Loucy (cell line): ENCODE results near the gene TMEM203.

Experiments
- H2AFZ ChIP-seq: fragments of 200-600 bp; sonication (generic); 2 replicates; pipeline ENCODE4 v1.6.0; 2016; ENCODE audit warnings: antibody characterized with exemption, mild to moderate bottlenecking, low read length, moderate library complexity
- H3F3A ChIP-seq: fragments of 200-600 bp; 2 replicates; pipeline ENCODE4 v1.6.0; 2016; ENCODE audit warnings: antibody characterized with exemption, low read depth, mild to moderate bottlenecking
- H3K27me3 ChIP-seq: fragments of 200-600 bp; sonication (generic); 2 replicates; pipeline ENCODE4 v1.6.1; 2014; ENCODE audit warnings: low read length, mild to moderate bottlenecking; ENCODE audit not compliant: insufficient read depth, poor library complexity, severe bottlenecking
- H3K36me3 ChIP-seq: fragments of 200-600 bp; sonication (generic); 2 replicates; pipeline ENCODE4 v1.6.1; 2016; ENCODE audit warnings: low read length; ENCODE audit not compliant: insufficient read depth
- H3K4me1 ChIP-seq: fragments of 200-600 bp; sonication (generic); 2 replicates; pipeline ENCODE4 v1.5.1; 2014; ENCODE audit warnings: low read length, mild to moderate bottlenecking; ENCODE audit not compliant: insufficient read depth, poor library complexity, severe bottlenecking
- H3K4me2 ChIP-seq: fragments of 200-600 bp; sonication (generic); 2 replicates; pipeline ENCODE4 v1.6.0; 2014; ENCODE audit warnings: antibody characterized with exemption, low read length, low read depth, mild to moderate bottlenecking; ENCODE audit not compliant: poor library complexity, severe bottlenecking
- H3K4me3 ChIP-seq: fragments of 200-600 bp; sonication (generic); 2 replicates; pipeline ENCODE4 v1.5.1; 2014; ENCODE audit warnings: low read length, mild to moderate bottlenecking, mixed read lengths; ENCODE audit not compliant: poor library complexity, severe bottlenecking
- H3K79me2 ChIP-seq: fragments of 200-600 bp; sonication (generic); 2 replicates; pipeline ENCODE4 v1.6.1; 2014; ENCODE audit warnings: low read length; ENCODE audit not compliant: insufficient read depth
- H3K9ac ChIP-seq: fragments of 200-600 bp; sonication (generic); 2 replicates; pipeline ENCODE4 v1.6.0; 2014; ENCODE audit warnings: mild to moderate bottlenecking, low read depth, low read length, moderate library complexity; ENCODE audit not compliant: poor library complexity, severe bottlenecking
- H3K9me2 ChIP-seq: fragments of 200-600 bp; sonication (generic); replicated peaks from 2 replicates; pipeline ENCODE4 v1.6.1; 2016; ENCODE audit warnings: low read depth, low read length, mixed read lengths
- H3K9me3 ChIP-seq: fragments of 200-600 bp; sonication (generic); 2 replicates; pipeline ENCODE4 v1.6.1; 2014; ENCODE audit warnings: mild to moderate bottlenecking, antibody characterized with exemption, low read length, low read depth; ENCODE audit not compliant: insufficient read depth
- H4K20me1 ChIP-seq: fragments of 200-600 bp; sonication (generic); 2 replicates; pipeline ENCODE4 v1.6.0; 2014; ENCODE audit warnings: antibody characterized with exemption, low read length, mild to moderate bottlenecking; ENCODE audit not compliant: insufficient read depth, poor library complexity, severe bottlenecking
- EZH2phosphoT487 ChIP-seq: fragments of 200-600 bp; IDR thresholded peaks from 2 replicates; pipeline ENCODE4 v1.6.1; 2018; ENCODE audit warnings: antibody characterized with exemption, mild to moderate bottlenecking, moderate library complexity, borderline replicate concordance
- TF ChIP-seq, protein P1 (sequence below): fragments of 200-600 bp; sonication (generic); conservative IDR thresholded peaks from 2 replicates; pipeline ENCODE4 v1.5.1; 2014; ENCODE audit warnings: mild to moderate bottlenecking, antibody characterized with exemption, low read length

TMEM203 gene

DNA sequence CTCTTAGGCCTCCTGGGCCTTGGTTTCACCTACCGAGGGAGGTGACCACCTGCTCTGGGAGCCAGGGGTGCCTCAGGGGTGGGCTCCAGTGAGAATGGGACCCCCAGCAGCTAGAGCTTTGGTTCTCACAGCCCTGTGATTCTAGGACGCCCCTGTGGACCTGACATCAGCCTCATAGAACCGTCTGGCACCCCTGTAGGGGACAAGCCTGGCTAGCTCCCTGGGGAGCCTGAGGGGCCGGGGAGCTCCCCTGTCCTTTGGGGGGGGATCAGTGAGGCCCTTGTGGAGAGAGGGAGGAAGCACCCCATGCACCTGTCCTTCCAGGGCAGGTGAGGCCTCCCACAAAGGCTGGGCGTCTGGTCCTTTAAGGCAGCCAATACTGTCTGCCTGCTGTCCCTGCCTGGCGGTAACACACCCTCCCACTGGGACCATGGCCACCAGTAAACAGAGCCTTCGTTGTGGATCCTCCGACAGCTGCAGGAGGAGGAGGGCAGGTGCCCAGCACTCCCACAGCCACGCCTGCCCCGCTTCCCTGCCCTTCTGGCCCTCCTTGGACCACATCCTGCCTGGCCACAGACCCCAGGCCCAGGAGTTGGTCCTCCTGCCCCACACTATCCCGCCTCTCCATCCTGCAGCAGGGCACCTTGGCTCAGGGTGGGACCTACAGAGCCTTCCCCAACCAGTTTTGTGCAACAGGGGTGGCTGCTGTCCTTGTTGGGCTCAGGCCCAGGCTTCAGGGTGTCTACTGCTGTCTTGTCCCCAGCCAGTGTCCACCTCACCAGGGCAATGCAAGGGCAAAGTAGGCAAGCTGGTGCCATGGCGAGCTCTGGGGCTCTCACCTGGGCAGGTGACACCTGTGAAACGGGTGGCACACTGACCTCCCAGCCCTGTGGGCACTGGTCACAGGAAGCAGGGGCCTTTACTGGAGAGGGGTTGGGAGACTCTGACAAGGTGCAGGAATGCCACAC is 32.6 kb upstream of the TMEM203 start:
- no peak overlapping the region for H3K4me3 ChIP-seq
- TF ChIP-seq, protein P1, sequence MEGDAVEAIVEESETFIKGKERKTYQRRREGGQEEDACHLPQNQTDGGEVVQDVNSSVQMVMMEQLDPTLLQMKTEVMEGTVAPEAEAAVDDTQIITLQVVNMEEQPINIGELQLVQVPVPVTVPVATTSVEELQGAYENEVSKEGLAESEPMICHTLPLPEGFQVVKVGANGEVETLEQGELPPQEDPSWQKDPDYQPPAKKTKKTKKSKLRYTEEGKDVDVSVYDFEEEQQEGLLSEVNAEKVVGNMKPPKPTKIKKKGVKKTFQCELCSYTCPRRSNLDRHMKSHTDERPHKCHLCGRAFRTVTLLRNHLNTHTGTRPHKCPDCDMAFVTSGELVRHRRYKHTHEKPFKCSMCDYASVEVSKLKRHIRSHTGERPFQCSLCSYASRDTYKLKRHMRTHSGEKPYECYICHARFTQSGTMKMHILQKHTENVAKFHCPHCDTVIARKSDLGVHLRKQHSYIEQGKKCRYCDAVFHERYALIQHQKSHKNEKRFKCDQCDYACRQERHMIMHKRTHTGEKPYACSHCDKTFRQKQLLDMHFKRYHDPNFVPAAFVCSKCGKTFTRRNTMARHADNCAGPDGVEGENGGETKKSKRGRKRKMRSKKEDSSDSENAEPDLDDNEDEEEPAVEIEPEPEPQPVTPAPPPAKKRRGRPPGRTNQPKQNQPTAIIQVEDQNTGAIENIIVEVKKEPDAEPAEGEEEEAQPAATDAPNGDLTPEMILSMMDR = no peak
- TF ChIP-seq EZH2phosphoT487 = no peak
- peaks cover 41% of the 10 kb centered on the region for H3K79me2 ChIP-seq
- H3K9ac ChIP-seq = peak overlapping the region; percentile 55
- H3F3A ChIP-seq = 0 out of 2 replicates have a peak, but pooled peaks cover 6% of the 10 kb centered on the region
- H3K9me2 ChIP-seq = no peaks in the 10 kb centered on the region
- H3K4me1 ChIP-seq = peaks cover 32% of the 10 kb centered on the region
- no peaks in the 10 kb centered on the region for H3K9me3 ChIP-seq
- peaks cover 15% of the 10 kb centered on the region for H4K20me1 ChIP-seq
- no peaks in the 10 kb centered on the region for H3K27me3 ChIP-seq
- peak overlapping the region; percentile 75 for H3K4me2 ChIP-seq
- H3K36me3 ChIP-seq = peaks cover 13% of the 10 kb centered on the region; the same call in 1 of the 2 replicates
- no peak overlapping the region for H2AFZ ChIP-seq

DNA sequence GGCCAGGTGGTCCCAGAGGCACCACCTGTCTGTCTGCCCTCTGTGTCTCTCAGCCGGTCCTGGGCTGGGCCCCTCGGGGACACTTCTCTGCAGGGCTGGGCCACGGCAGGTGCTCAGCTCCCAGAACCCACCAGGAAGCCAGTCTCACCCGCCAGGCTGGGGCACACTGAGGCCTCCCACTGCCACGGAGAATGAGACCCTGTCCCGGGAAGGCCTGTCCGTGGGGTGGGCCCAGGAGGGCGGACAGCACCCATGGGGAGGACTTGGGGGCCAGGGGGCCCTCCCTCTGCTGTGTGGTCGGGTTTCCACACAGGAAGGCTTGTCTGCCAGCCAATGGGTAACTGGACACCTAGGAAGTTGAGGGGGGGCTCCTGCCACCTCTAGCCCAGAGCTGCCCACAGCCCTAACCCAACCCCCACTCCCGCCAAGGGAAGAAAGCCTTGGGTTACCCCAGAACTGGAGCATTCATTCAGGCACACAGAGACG is 31.5 kb upstream of the TMEM203 start:
- peaks cover 4% of the 10 kb centered on the region for H4K20me1 ChIP-seq
- H3F3A ChIP-seq = 0 out of 2 replicates have a peak, but pooled peaks cover 6% of the 10 kb centered on the region
- H3K9me2 ChIP-seq = no peaks in the 10 kb centered on the region
- H3K9ac ChIP-seq = peak overlapping the region; percentile 55
- no peaks in the 10 kb centered on the region for H3K9me3 ChIP-seq
- H3K79me2 ChIP-seq = peaks cover 30% of the 10 kb centered on the region
- no peak overlapping the region for H2AFZ ChIP-seq
- TF ChIP-seq, protein P1 = no peak
- no peak for TF ChIP-seq EZH2phosphoT487
- peak overlapping the region; percentile 75 for H3K4me2 ChIP-seq
- no peaks in the 10 kb centered on the region for H3K27me3 ChIP-seq
- H3K4me3 ChIP-seq = peak overlapping the region; percentile 57
- H3K4me1 ChIP-seq = peaks cover 25% of the 10 kb centered on the region
- H3K36me3 ChIP-seq = peaks cover 2% of the 10 kb centered on the region; the same call in 1 of the 2 replicates

DNA sequence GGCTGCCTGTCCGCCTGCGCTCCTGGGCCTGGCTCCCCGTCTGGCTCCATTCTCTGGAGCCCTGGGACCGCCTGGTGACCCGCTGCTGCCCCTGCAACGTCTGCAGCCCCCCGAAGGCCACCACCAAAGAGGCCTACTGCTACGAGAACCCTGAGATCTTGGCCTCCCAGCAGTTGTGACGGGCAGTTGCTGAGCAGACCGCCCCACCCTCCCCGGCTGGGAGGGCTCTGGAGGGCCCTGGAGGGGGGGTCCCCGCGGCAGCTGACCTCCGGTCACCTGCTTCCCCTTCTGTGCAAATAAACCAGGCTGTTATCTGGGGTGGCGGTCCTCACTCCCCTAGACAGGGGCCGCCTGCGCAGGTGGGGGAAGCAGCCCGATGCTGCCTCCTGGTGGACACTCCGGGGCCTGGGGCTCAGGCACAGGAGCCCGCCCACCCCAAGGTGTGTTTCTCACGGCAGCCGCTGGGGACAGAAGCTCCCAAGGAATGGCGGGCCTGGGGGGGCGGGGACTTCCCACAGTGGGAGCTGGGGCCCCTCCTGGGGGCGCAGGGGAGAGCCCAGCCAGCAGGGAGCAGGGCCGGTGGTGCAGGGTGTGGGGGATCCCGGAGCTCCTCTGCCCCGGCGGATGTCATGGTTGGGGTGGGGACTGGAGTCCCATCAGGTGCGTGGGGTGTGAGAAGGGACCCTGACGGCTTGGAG is 30.9 kb upstream of the TMEM203 start:
- H3K27me3 ChIP-seq = no peaks in the 10 kb centered on the region
- H3K9me3 ChIP-seq = no peaks in the 10 kb centered on the region
- peaks cover 25% of the 10 kb centered on the region for H3K4me1 ChIP-seq
- peak overlapping the region; percentile 75 for H3K4me2 ChIP-seq
- H3K9ac ChIP-seq = peak overlapping the region; percentile 55
- H3K4me3 ChIP-seq = peak overlapping the region; percentile 57
- no peak overlapping the region for H2AFZ ChIP-seq
- TF ChIP-seq, protein P1 = peak; percentile 96
- no peak for TF ChIP-seq EZH2phosphoT487
- H4K20me1 ChIP-seq = no peaks in the 10 kb centered on the region
- H3K9me2 ChIP-seq = no peaks in the 10 kb centered on the region
- 0 out of 2 replicates have a peak, but pooled peaks cover 6% of the 10 kb centered on the region for H3F3A ChIP-seq
- H3K79me2 ChIP-seq = peaks cover 25% of the 10 kb centered on the region; the same call in 1 of the 2 replicates
- H3K36me3 ChIP-seq = no peaks in the 10 kb centered on the region
